Muscle layer of duodenum (tissue), 2 donors: Measurements from ENCODE around the gene MRPL28.
"Not testable (repeated sequence)": the region's sequence is repeated elsewhere in the genome, so short reads cannot be mapped to it uniquely, and the experiment has no call there.

Experiments used
- H3K27ac ChIP-seq: one replicate; pipeline ENCODE4 v1.7.0; 2013; ENCODE audit warnings: mild to moderate bottlenecking, low read length
- H3K27me3 ChIP-seq: one replicate; pipeline ENCODE4 v1.7.0; 2013; ENCODE audit warnings: low read depth, mild to moderate bottlenecking, control low read depth, low read length
- H3K36me3 ChIP-seq, 2 donors: one replicate each; pipeline ENCODE4 v1.7.0; 2013; ENCODE audit warnings: low read length in 2 of 2, control low read depth in 1 of 2, mild to moderate bottlenecking in 1 of 2; ENCODE audit not compliant: insufficient read depth in 2 of 2, control insufficient read depth in 1 of 2
- H3K4me1 ChIP-seq, 2 donors: one replicate each; pipeline ENCODE4 v1.7.0; 2013; ENCODE audit warnings: low read length in 2 of 2, mild to moderate bottlenecking in 2 of 2, control low read depth in 1 of 2, moderate library complexity in 1 of 2; ENCODE audit not compliant: insufficient read depth in 2 of 2, control insufficient read depth in 1 of 2
- H3K4me3 ChIP-seq, 2 donors: one replicate each; pipeline ENCODE4 v1.7.0; 2013; ENCODE audit warnings: low read length in 2 of 2, low read depth in 1 of 2, mild to moderate bottlenecking in 1 of 2
- H3K9me3 ChIP-seq, 2 donors: one replicate each; pipeline ENCODE4 v1.7.0; 2013; ENCODE audit warnings: low read length in 2 of 2, control low read depth in 1 of 2, mild to moderate bottlenecking in 1 of 2; ENCODE audit not compliant: control insufficient read depth in 1 of 2
- donor health status: healthy.

Gene MRPL28

DNA sequence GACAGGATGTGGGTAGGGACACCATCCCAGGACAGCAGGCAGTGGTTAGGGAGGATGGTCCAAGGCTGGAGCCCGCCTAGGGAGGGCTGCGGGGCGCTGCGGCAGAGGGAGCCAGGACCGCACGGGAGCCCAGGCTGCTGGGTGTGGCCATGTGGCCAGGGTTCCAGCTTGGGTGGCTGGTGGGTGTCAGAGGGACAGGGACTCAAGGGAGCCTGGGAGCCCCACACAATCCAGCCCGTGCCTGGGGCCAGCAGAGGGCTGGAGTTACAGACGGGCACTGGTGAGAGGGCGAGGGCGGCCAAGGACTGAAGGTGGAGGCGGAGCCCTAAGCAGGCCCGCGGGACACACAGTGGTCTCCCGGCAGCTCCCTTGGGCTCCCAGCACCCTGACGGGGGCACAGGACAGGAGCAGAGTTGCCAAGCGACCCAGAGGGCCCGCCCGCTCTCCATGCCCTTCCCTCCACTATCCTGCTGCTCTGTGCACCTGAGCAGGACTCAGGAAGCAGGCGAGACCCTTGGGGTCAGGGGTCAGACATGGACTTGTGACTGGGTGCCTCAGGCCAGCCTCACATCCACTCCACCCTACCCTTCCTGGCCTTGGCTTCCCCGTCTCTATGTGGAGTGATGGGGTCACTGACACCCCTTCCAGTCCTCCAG lies 7.1 kb downstream of the MRPL28 start:
- H3K27me3 ChIP-seq, result no peaks in the 10 kb centered on the region
- peaks cover 0 to 3% of the 10 kb centered on the region in 2 donors for H3K4me1 ChIP-seq
- H3K36me3 ChIP-seq, result peaks cover 4 to 23% of the 10 kb centered on the region in 2 donors
- no peak overlapping the region for H3K4me3 ChIP-seq
- H3K9me3 ChIP-seq, result no peaks in the 10 kb centered on the region
- H3K27ac ChIP-seq, result no peak overlapping the region

DNA sequence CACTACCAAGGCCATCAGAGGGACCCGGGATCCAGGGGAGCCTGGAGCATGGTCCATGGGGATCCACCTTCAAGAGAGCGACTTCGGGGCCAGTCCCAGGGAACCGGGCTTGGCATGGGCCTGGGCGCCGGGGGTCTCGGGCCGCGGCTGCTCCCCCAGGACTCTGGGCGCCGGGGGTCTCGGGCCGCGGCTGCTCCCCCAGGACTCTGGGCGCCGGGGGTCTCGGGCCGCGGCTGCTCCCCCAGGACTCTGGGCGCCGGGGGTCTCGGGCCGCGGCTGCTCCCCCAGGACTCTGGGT lies 7.7 kb downstream of the MRPL28 start:
- H3K27ac ChIP-seq, H3K4me3 ChIP-seq, H3K27me3 ChIP-seq, H3K9me3 ChIP-seq, H3K4me1 ChIP-seq: not testable (repeated sequence)
- peaks cover 3 to 17% of the 10 kb centered on the region in 2 donors for H3K36me3 ChIP-seq

DNA sequence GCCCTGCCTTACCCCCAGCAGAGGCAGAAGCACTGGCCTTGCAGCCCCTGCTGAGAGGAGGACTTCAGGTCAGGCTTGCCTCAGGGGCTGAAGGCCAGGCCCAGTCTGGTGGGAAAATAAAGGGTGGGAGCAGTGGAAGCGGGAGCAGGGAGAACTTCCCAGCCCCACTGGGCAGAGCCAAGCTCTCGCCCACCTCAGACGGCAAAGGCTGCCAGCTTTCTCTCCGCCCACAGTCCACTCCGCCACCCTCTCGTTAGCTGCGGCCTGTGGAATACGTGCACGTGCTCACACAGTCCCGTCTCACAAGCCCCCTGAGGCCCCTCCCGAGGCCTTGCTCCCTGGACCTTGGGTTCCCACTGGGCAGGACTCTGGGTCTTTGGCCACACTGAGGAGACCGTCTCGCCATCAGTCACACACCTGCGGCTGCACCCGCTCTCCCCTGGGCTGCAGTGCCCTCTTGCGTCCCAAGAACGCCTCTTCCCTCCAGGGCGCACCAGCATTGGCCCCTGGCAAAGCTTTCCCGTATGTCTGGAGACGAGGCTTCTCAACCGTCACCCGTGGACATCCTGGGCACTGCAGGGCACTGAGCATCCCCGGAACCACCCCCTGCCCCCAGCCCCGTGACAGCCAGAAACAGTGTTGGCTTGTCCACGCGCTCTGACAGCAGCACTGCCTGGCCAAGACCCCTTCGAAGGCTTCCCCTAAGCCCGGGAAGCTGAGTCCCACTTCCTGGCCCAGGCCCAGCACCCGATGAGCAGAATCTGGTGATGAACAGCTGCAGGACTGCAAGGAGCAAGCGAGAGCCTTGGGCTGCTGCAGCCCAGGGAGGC lies 8.3 kb downstream of the MRPL28 start:
- Histone ChIP-seq H3K4me1 (peaks cover 0 to 3% of the 10 kb centered on the region in 2 donors), H3K9me3 (no peaks in the 10 kb centered on the region), H3K27me3 (no peaks in the 10 kb centered on the region), H3K27ac (no peak overlapping the region), H3K36me3 (peaks cover 0 to 11% of the 10 kb centered on the region in 2 donors), H3K4me3 (no peak overlapping the region)

DNA sequence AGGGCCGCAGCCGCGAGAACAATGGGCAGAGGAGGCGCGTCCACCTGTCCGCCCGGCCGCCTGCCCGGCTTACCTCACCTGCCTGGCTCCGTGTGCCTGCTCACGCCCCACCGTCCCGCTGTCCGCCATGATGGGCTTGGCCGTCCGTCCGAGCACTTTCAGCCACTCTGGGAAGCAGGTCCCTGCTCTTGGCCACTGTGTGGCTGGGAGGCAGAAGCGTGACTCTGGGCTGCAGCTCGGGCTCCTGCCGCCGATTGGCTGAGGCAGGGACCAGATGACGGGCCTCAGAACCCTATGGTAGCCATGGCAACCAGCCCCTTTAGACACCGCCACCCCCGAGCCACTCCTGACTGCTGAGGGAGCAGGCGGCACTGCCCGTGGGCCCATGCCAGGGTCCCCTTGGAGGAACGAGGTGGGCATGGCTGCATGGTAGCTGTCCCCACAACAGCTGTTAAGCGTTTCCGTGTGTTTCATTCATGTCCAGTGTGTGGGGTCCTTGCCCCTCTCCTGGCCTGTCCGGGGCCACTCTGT lies 8.9 kb downstream of the MRPL28 start:
- H3K27ac ChIP-seq, result no peak overlapping the region

DNA sequence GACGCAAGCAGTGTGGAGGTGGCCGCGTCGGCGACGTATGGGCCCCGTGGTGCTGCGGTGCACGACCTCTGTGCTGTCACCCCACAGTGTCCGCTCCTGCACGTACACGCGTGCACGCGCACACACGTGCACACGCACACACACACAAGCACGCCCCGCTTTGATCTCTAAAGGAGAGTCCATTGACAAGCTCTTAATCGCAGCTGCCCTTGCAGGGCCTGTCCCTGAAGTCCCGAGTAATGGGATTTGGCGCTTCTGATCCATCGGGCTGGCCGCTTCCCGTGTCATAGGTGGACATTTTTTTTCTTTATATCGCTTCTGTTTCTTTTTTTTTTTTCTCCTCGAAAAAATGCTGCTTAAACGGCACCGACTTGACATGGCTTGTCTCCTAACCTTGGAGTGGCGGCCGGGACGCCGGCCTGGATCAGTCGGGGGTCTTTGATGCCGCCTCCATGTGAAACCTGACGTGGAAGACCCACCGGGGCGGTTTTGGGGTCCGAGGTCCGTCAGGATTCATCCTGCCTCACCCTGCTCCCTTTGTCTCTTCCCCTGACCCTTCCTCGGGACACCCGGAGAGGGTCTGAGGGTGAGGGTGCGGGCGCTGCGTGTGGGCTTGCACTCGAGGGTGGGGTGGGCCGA lies 9.5 kb downstream of the MRPL28 start:
- H3K27ac ChIP-seq, result no peak overlapping the region
- no peaks in the 10 kb centered on the region for H3K36me3 ChIP-seq
- H3K27me3 ChIP-seq, result no peaks in the 10 kb centered on the region
- no peaks in the 10 kb centered on the region for H3K9me3 ChIP-seq
- peaks cover 0 to 3% of the 10 kb centered on the region in 2 donors for H3K4me1 ChIP-seq
- H3K4me3 ChIP-seq, result no peak overlapping the region

More for the DNA sequence above, 8.9 kb downstream of the MRPL28 start:
- Histone ChIP-seq H3K4me1 (peaks cover 0 to 3% of the 10 kb centered on the region in 2 donors), H3K36me3 (peaks cover 0 to 4% of the 10 kb centered on the region in 2 donors), H3K9me3 (no peaks in the 10 kb centered on the region), H3K27me3 (no peaks in the 10 kb centered on the region), H3K4me3 (no peak overlapping the region)

DNA sequence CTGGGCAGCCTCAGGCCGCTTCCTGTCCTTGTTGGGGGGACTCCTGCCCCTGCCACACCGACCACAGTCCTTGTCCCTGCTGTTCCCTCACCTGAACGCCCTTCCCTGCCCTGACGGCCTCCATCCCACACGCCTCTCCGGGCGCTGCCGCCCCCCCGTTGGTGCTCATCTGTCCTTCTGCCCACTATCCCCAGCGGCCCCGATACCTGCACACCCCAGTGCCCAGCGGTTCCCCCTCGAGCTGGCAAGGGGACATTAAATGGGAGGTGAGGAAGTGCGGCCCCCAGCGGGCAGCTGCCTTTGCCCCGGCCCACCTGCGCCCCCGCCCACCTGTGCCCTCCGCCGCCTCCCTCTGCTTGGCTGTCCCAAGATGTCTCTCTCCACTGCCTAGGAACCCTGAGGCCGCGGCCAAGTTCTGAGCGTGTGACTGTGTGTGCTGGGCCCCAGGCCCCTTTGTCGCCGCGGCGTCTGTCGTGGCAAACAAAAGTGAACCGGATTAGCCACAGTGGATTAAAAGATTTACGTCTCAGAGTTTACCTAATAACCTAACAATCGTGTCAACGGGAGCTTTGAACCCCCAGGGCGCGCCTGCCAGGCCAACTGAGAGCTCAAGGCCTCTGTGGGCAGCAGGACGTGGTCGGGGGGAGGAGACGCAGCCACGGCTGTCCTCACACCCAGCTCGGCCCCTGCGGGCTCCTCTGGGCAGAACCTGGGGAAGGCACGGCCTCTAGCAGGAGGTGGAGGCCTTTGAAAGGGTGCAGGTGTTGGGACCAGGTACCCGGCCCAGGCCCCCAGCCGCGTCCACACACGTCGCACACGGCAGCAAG lies 10.3 kb downstream of the MRPL28 start:
- Histone ChIP-seq H3K9me3 (no peaks in the 10 kb centered on the region), H3K36me3 (no peaks in the 10 kb centered on the region), H3K27ac (no peak overlapping the region), H3K27me3 (no peaks in the 10 kb centered on the region), H3K4me1 (peaks cover 0 to 3% of the 10 kb centered on the region in 2 donors), H3K4me3 (no peak overlapping the region)

DNA sequence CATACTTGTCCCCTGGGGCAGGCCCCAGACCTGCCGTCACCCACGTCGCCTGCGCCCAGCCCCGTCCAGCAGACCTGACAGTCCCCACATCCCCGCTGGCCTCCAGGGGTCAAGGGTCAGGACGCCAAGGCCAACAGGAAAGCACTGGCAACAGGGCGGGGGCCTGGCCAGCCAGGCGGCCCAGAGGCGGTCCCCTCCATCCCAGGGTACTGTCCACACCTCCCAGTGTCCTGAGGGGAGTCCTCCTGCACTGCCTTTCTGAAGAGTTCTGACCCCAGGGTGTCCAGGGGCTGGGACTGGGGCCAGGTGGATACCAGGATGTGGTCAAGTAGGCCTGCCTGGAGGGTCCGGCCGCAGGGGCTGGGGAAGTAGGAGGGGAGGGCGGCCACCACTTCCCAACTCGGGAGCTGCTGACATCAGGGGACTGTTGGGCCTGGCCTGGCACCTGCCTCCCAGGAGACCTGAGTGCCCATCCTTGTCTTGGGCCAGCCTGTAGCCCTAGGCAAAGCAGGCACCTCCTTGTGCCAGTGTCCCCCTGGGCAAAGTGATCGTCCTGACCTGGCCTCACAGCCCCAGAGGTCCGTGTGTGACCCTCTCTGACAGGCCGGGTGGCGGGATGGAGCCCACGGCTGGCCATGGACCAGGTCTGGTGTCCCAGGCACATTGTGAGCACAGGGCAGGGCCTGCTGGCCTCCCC lies 11.1 kb downstream of the MRPL28 start:
- Histone ChIP-seq H3K27me3 (no peaks in the 10 kb centered on the region), H3K27ac (no peak overlapping the region), H3K9me3 (no peaks in the 10 kb centered on the region), H3K4me3 (no peak overlapping the region), H3K36me3 (no peaks in the 10 kb centered on the region), H3K4me1 (peaks cover 0 to 3% of the 10 kb centered on the region in 2 donors)

DNA sequence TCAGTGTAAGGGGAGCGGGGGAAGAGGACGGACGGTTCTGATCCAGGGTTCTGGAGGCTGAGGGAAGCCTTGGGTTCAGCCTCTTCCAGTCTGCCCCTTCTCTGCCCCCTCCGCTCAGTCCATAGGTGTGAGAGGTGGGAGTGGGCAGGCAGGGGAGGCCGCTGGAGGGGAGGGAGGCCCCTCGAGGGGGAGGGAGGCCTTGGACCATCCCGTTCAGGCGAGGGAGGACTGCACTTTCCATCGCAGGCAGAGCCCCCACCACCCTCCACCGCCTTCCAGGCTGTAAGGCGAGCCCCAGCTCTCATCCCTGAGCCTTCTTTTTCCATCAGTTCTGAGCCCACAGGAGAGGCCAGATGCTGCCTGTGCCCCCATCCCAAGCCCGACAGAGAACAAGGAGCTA lies 13.6 kb downstream of the MRPL28 start:
- Histone ChIP-seq H3K36me3 (no peaks in the 10 kb centered on the region), H3K27me3 (no peaks in the 10 kb centered on the region), H3K4me3 (no peak overlapping the region), H3K4me1 (peaks cover 0 to 5% of the 10 kb centered on the region in 2 donors), H3K9me3 (no peaks in the 10 kb centered on the region), H3K27ac (no peak overlapping the region)

DNA sequence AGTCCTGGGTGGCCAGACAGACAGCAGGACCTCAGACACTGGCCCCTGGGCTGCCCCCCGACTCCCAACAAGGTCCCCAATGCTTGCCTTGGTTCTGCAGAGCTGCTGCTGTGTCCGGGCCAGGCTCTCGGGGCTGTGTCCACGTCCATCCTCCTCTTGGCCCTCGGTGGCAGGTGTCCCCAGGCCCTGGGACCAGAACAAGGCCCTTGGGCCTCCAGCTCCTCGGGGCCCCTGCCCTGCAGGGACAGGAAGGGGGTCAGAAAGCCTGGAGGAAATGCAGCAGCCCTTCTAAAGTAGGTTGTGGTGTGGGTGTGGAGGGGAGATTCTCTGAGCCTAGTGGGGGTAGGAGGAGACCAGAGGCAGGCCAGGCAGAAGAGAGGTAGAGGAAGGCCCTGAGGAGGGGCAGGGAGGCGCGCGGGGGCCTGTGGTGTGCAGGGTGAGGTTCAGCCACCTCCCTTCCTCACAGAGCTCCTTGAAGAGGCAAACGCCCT lies 15.3 kb downstream of the MRPL28 start:
- H3K4me1 ChIP-seq, result peaks cover 0 to 5% of the 10 kb centered on the region in 2 donors
- no peaks in the 10 kb centered on the region for H3K27me3 ChIP-seq
- no peak overlapping the region for H3K27ac ChIP-seq
- no peaks in the 10 kb centered on the region for H3K9me3 ChIP-seq
- H3K4me3 ChIP-seq, result no peak overlapping the region
- no peaks in the 10 kb centered on the region for H3K36me3 ChIP-seq

DNA sequence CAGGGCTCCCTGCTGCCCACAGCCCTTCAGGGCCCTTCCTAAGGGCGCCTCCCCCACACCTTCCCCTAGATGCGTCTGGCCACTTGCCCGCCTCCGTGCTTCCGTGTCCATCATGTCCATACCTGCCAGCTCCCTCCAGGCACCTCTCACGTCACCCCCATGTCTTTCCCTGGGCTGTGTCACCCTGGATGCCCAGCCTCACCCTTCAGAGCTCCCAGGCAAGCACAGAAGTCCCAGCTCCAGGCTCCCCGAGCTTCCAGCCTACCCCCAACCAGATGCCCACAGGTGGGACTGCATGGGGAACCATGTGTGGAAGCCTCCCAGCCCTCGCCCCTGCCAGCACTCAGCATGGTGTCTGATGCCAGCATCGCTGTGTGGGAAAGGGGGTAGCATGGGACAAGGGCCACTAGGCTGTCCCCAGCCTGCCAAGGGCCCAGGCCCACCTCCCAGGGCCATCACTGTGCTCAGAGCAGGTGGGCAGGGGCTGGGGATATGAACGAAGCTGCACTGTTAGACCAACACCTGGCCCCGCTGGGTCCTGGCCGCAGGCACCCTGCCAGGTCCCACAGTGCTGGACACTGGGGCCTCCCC lies 16.0 kb downstream of the MRPL28 start:
- Histone ChIP-seq H3K4me1 (peaks cover 0 to 5% of the 10 kb centered on the region in 2 donors), H3K27me3 (no peaks in the 10 kb centered on the region), H3K4me3 (no peak overlapping the region), H3K36me3 (no peaks in the 10 kb centered on the region), H3K9me3 (no peaks in the 10 kb centered on the region), H3K27ac (no peak overlapping the region)
